Thyroid gland (tissue), 4 donors: ENCODE measurements around the gene LAPTM4A. TPM values are rescaled to one million over a fixed set of nuclear protein-coding genes. Genes with fewer than 3 reads are reported as not detected.
A peak's percentile ranks its signal among the peaks of the same experiment; 100 is the strongest.

Experiments used
- DNase-seq, 2 donors: peaks; one replicate each; pipeline ENCODE4 v3.0.0-alpha.2; 2019
- H3K27ac ChIP-seq, 3 donors: fragments of 200-600 bp; sonication (generic); 1 replicate in 2 of 3; 2 replicates in 1 of 3; pipeline ENCODE4 v1.5.1; 2016 to 2019; ENCODE audit warnings: mild to moderate bottlenecking in 1 of 3, moderate library complexity in 1 of 3
- H3K27me3 ChIP-seq: fragments of 200-600 bp; sonication (generic); one replicate; pipeline ENCODE4 v1.5.1; 2019
- H3K36me3 ChIP-seq, 2 donors: fragments of 200-600 bp; sonication (generic); one replicate each; pipeline ENCODE4 v1.5.1; 2016 to 2019
- H3K4me1 ChIP-seq, 2 donors: fragments of 200-600 bp; sonication (generic); one replicate each; pipeline ENCODE4 v1.5.1; 2017 to 2019
- H3K4me3 ChIP-seq, 3 donors: fragments of 200-600 bp; sonication (generic); replicated peaks in 1 of 3; 1 replicate in 2 of 3; 2 replicates in 1 of 3; pipeline ENCODE4 v1.5.1; 2016; ENCODE audit warnings: mild to moderate bottlenecking in 1 of 3
- H3K9me3 ChIP-seq: fragments of 200-600 bp; sonication (generic); one replicate; pipeline ENCODE4 v1.5.1; 2017
- POLR2A ChIP-seq, 2 donors: fragments of 450-650 bp; IDR thresholded peaks; one replicate each; pipeline ENCODE4 v1.6.1; 2017; ENCODE audit warnings: antibody characterized with exemption in 2 of 2, mild to moderate bottlenecking in 2 of 2, moderate library complexity in 1 of 2
- WGBS, 2 donors: methylation state at CpG; one replicate each; pipeline ENCODE4 v1.1.5; 2017; 5-methylcytosine and 5-hydroxymethylcytosine counted together
- intact Hi-C: fragments of 100-400 bp; cut with DNase I; formaldehyde crosslinking; loops from one replicate; pipeline ENCODE4 v1.15.1; 2023
- total RNA-seq, 4 donors: library from RNA; depleted of rRNA; stranded (reverse); fragments of >200 nt; gene quantifications; one replicate each; pipeline ENCODE4 v1.2.3, GENCODE V29; 2016
- TF ChIP-seq, protein P1 (sequence below), 6 experiments: fragments of 200-600 bp in 3 of 6; fragments of 450-650 bp in 3 of 6; sonication (generic) in 3 of 6; IDR thresholded peaks; one replicate each; pipeline ENCODE4 v1.5.1; 2016 to 2019; ENCODE audit warnings: antibody characterized with exemption in 6 of 6, mild to moderate bottlenecking in 2 of 6, inconsistent platforms in 1 of 6, moderate library complexity in 1 of 6

The LAPTM4A gene
- total RNA-seq, 4 donors from 2014 or later = 159 to 300 (median 187) TPM

DNA sequence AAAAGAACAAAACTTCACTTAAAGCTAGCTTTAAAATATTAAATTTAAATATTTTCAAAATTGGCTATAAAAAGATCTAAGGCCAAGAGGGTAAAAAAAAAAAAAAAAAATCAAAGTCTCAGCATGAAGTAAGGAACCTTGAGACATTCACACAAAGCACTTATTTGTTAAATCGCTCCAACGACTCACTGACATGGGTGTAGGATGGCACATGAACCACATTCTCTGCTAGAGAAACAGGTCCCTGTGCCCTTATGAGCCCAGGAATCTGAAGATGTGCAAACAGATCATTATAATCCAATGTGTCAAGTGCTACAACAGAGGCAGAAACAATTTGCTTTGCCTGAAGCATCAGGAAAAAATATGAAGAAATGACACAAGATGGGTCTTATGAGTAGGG, 13.8 kb downstream of the LAPTM4A start:
- peaks cover 60 to 62% of the 10 kb centered on the region in 2 donors for H3K36me3 ChIP-seq
- H3K27ac ChIP-seq = no peak overlapping the region
- H3K27me3 ChIP-seq = no peaks in the 10 kb centered on the region
- intact Hi-C loops = no loop called here
- no peaks in the 10 kb centered on the region for H3K9me3 ChIP-seq
- 82% methylated on average over 2 of the region's 2 CpGs for WGBS, 2 donors
- no peak for DNase-seq
- no peak overlapping the region for H3K4me3 ChIP-seq
- TF ChIP-seq, protein P1, sequence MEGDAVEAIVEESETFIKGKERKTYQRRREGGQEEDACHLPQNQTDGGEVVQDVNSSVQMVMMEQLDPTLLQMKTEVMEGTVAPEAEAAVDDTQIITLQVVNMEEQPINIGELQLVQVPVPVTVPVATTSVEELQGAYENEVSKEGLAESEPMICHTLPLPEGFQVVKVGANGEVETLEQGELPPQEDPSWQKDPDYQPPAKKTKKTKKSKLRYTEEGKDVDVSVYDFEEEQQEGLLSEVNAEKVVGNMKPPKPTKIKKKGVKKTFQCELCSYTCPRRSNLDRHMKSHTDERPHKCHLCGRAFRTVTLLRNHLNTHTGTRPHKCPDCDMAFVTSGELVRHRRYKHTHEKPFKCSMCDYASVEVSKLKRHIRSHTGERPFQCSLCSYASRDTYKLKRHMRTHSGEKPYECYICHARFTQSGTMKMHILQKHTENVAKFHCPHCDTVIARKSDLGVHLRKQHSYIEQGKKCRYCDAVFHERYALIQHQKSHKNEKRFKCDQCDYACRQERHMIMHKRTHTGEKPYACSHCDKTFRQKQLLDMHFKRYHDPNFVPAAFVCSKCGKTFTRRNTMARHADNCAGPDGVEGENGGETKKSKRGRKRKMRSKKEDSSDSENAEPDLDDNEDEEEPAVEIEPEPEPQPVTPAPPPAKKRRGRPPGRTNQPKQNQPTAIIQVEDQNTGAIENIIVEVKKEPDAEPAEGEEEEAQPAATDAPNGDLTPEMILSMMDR (IDR thresholded peaks at IDR 0.05) = no peak
- no peak for TF ChIP-seq POLR2A (IDR thresholded peaks at IDR 0.05)
- H3K4me1 ChIP-seq = peaks cover 7 to 22% of the 10 kb centered on the region in 2 donors

DNA sequence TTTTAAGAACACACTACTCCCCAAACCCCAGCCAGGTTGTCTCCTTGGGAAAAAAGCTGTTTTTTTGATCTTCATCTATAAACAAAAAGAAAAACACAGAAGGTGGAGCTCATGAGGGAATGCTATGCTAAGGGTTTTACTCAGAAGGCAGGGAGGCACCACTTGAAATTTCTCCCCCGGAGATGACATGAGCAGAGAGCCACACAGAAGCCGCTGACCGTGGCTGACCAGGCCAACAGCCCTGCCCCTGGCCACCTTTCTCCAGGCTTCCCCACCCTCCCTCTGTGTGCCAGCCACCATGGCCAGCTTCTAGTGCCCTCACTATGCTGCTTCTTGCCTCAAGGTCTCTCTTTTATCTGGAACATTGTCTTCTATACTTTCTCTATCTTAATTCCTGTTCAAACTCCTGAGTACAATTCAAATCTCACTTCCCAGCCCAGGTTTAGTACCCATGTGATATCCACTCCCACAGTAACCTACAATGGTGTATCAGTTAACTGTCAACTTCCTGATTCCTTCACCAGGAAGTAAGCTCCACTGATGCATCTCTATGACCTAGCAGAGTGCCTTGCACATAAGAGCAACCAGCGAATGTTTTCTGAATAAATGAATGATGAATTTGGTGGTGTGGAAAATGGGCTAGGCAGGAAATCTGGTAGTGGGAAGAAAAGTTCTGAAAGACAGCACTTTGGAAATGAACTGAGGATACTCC, 15.3 kb downstream of the LAPTM4A start:
- H3K36me3 ChIP-seq = peaks cover 68 to 73% of the 10 kb centered on the region in 2 donors
- peaks cover 0 to 17% of the 10 kb centered on the region in 2 donors for H3K4me1 ChIP-seq
- H3K9me3 ChIP-seq = no peaks in the 10 kb centered on the region
- TF ChIP-seq, protein P1 (IDR thresholded peaks at IDR 0.05) = no peak
- no peak for TF ChIP-seq POLR2A (IDR thresholded peaks at IDR 0.05)
- 58 to 71% methylated on average over 4 of the region's 4 CpGs for WGBS, 2 donors
- no peak overlapping the region for H3K4me3 ChIP-seq
- no peaks in the 10 kb centered on the region for H3K27me3 ChIP-seq
- intact Hi-C loops = no loop called here
- H3K27ac ChIP-seq = peak overlapping the region in 1 of 3 donors; percentile 36
- DNase-seq = peak; percentile 42 to 52

DNA sequence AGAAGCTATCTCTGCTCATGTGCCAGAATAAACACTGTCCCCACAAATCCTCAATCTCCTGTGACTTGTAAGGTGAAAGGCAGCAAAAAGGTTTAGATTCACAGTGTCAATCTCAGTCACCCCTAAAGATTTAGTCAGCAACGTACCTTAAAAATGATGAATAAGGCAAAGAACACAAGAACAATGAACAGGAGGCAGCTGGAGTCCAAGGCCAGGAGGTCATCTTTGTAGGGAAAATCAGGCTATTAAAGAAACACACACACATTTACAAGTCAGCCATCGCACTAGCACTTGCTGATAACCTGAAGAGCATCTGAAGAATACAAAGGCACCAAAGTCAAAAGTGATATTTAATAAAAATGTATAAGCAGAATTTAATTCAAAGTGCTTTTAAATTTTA, 16.6 kb downstream of the LAPTM4A start:
- H3K27ac ChIP-seq = no peak overlapping the region
- H3K4me1 ChIP-seq = peaks cover 0 to 17% of the 10 kb centered on the region in 2 donors
- no peaks in the 10 kb centered on the region for H3K27me3 ChIP-seq
- no peak overlapping the region for H3K4me3 ChIP-seq
- TF ChIP-seq, protein P1 (IDR thresholded peaks at IDR 0.05) = no peak
- no peak for TF ChIP-seq POLR2A (IDR thresholded peaks at IDR 0.05)
- no peak for DNase-seq
- H3K9me3 ChIP-seq = no peaks in the 10 kb centered on the region
- intact Hi-C loops = no loop called here
- peaks cover 57 to 72% of the 10 kb centered on the region in 2 donors for H3K36me3 ChIP-seq
- WGBS, 2 donors = 84 to 86% methylated on average over 2 of the region's 2 CpGs

DNA sequence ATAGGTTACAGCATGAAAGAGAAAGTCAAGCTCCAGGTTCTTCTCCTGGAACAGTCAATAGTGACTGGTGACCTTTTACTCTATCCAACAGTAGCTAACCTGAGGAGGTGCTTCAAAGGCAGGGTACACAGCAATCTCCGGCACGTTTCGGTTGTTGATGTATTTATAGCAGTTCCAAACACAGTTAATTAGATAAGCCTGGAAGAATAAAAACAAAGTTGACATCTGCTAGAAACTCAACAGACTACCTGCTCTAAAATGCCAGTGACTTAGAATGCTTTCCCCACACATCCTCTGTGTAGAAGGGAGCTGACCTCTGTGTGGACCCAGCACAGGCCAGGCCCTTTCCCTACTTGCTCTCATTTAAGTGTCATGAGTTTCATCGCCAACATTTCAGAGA, 17.2 kb downstream of the LAPTM4A start:
- H3K27ac ChIP-seq = no peak overlapping the region
- no peak overlapping the region for H3K4me3 ChIP-seq
- H3K36me3 ChIP-seq = peaks cover 51 to 70% of the 10 kb centered on the region in 2 donors
- no peak for DNase-seq
- no peak for TF ChIP-seq POLR2A (IDR thresholded peaks at IDR 0.05)
- TF ChIP-seq, protein P1 (IDR thresholded peaks at IDR 0.05) = no peak
- no peaks in the 10 kb centered on the region for H3K27me3 ChIP-seq
- peaks cover 0 to 17% of the 10 kb centered on the region in 2 donors for H3K4me1 ChIP-seq
- intact Hi-C loops = no loop called here
- 88 to 91% methylated on average over 4 of the region's 4 CpGs for WGBS, 2 donors
- no peaks in the 10 kb centered on the region for H3K9me3 ChIP-seq

DNA sequence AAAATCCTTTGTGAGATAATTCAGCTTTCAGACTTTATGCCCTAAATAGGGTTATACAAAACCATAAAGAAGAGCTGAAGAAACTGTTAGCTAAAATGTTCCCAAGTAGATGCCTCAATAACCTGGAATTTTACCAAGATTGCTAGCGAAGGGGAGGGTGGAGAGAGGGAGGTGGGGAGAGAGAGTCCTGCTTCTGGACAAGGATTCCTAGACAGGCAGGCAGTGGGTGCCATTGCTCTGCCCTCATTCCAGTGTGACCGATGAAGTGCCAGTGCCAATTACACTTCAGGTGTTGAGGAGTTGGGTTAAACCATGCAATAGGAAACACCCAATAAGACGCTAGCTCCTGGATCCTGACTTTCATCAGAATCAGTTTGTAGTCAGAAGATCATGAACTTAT, 18.1 kb downstream of the LAPTM4A start:
- Histone ChIP-seq H3K9me3 (no peaks in the 10 kb centered on the region), H3K4me1 (peaks cover 0 to 17% of the 10 kb centered on the region in 2 donors), H3K27ac (peak overlapping the region in 1 of 3 donors; percentile 23), H3K4me3 (no peak overlapping the region), H3K27me3 (no peaks in the 10 kb centered on the region), H3K36me3 (peaks cover 42 to 61% of the 10 kb centered on the region in 2 donors)
- DNase-seq = peak; percentile 61 to 69
- intact Hi-C loops = no loop called here
- WGBS, 2 donors = 37 to 56% methylated on average over 3 of the region's 3 CpGs
- TF ChIP-seq, protein P1 (IDR thresholded peaks at IDR 0.05) = no peak
- no peak for TF ChIP-seq POLR2A (IDR thresholded peaks at IDR 0.05)
